Nephron progenitor cell (in vitro differentiated cells): Measurements from ENCODE around the gene NRCAM.

Experiments
- DNase-seq: peaks from one replicate; pipeline ENCODE4 v3.0.0; 2021
- H3K27ac Mint-ChIP-seq: 2 replicates; pipeline ENCODE4 v1.8.0; 2021; ENCODE audit warnings: mild to moderate bottlenecking, moderate library complexity, mixed read lengths
- H3K27me3 Mint-ChIP-seq: 2 replicates; pipeline ENCODE4 v1.8.0; 2021; ENCODE audit warnings: mild to moderate bottlenecking, low read depth, mixed read lengths; ENCODE audit not compliant: poor library complexity
- H3K36me3 Mint-ChIP-seq: 2 replicates; pipeline ENCODE4 v1.8.0; 2021; ENCODE audit warnings: low read depth, mixed read lengths
- H3K4me1 Mint-ChIP-seq: 2 replicates; pipeline ENCODE4 v1.8.0; 2021; ENCODE audit warnings: mixed read lengths
- H3K4me3 Mint-ChIP-seq: 2 replicates; pipeline ENCODE4 v1.8.0; 2021; ENCODE audit warnings: mild to moderate bottlenecking, moderate library complexity, mixed read lengths
- H3K9me3 Mint-ChIP-seq: 2 replicates; pipeline ENCODE4 v1.8.0; 2021; ENCODE audit warnings: mild to moderate bottlenecking, moderate library complexity, mixed read lengths
- CTCF ChIP-seq: fragments of 200-600 bp; sonication (generic); IDR thresholded peaks from 2 replicates; pipeline ENCODE4 v1.5.0; 2021; ENCODE audit warnings: antibody characterized with exemption

The NRCAM gene

GRCh38 chr7:108464743-108465142, 8.5 kb upstream of the NRCAM start:
- Mint-ChIP-seq H3K36me3 (no peaks in the 10 kb centered on the region), H3K27ac (no peak overlapping the region), H3K9me3 (no peaks in the 10 kb centered on the region), H3K27me3 (peaks cover 13% of the 10 kb centered on the region), H3K4me1 (peaks cover 21% of the 10 kb centered on the region), H3K4me3 (no peak overlapping the region)
- no peak for DNase-seq
- TF ChIP-seq CTCF, result no peak

DNA sequence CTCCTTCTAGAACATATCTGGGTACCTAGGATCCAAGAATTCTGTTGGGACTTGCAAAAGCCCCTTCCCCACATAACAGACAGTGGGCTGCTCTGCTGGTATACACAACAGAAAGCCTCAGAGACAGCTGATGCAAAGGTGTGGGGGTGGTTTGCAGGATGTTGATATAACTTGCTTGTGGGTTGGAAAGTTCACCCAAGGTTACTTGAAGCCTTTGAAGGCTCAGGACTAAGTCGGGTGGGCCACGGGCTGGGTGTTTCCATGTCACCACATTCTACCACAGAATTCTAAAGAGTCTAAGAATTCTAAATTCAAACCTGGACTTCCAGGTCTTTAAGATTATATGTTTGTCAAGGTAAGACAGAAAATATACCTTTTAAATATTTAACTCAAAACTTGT, 7.4 kb upstream of the NRCAM start:
- no peaks in the 10 kb centered on the region for H3K36me3 Mint-ChIP-seq
- no peak overlapping the region for H3K27ac Mint-ChIP-seq
- H3K4me1 Mint-ChIP-seq, result peaks cover 21% of the 10 kb centered on the region
- TF ChIP-seq CTCF, result no peak
- H3K9me3 Mint-ChIP-seq, result no peaks in the 10 kb centered on the region
- no peak overlapping the region for H3K4me3 Mint-ChIP-seq
- no peak for DNase-seq
- H3K27me3 Mint-ChIP-seq, result peaks cover 23% of the 10 kb centered on the region

- Mint-ChIP-seq H3K27me3 (peaks cover 38% of the 10 kb centered on the region), H3K27ac (no peak overlapping the region)
Observed at GRCh38 chr7:108461840-108462239, 5.6 kb upstream of the NRCAM start.

DNA sequence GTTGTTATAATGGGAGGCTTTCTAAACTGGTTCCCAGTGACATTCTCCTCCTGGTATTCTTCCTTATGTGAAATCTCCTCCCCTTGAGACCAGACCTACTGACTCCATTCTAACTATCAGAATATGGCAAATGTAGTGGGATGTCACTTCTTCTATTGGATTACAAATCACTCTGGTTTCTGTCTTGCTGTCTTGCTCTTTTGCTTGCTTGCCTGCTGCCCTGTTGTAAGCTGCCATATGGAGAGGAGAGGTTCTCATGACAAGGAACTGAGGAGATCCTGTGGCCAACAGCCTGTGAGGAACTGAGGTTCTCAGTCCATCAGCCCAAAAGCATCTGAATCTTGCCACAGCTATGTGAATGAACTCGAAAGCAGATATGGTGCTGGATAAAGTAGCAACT, 4.7 kb upstream of the NRCAM start:
- Mint-ChIP-seq H3K27me3 (peaks cover 37% of the 10 kb centered on the region), H3K9me3 (no peaks in the 10 kb centered on the region), H3K4me3 (no peak overlapping the region), H3K4me1 (peaks cover 40% of the 10 kb centered on the region), H3K27ac (no peak overlapping the region), H3K36me3 (no peaks in the 10 kb centered on the region)
- no peak for TF ChIP-seq CTCF
- no peak for DNase-seq

More at GRCh38 chr7:108461840-108462239, 5.6 kb upstream of the NRCAM start:
- no peaks in the 10 kb centered on the region for H3K36me3 Mint-ChIP-seq
- H3K9me3 Mint-ChIP-seq, result no peaks in the 10 kb centered on the region
- DNase-seq, result no peak
- no peak for TF ChIP-seq CTCF
- H3K4me1 Mint-ChIP-seq, result peaks cover 38% of the 10 kb centered on the region
- no peak overlapping the region for H3K4me3 Mint-ChIP-seq

- Mint-ChIP-seq H3K27me3 (peaks cover 41% of the 10 kb centered on the region), H3K4me3 (no peak overlapping the region), H3K4me1 (peaks cover 40% of the 10 kb centered on the region), H3K27ac (no peak overlapping the region), H3K9me3 (no peaks in the 10 kb centered on the region), H3K36me3 (no peaks in the 10 kb centered on the region)
- TF ChIP-seq CTCF, result peak; percentile 50
- no peak for DNase-seq
Observed at GRCh38 chr7:108459922-108460551, 3.8 kb upstream of the NRCAM start.

GRCh38 chr7:108457871-108458270, 1.6 kb upstream of the NRCAM start:
- no peaks in the 10 kb centered on the region for H3K9me3 Mint-ChIP-seq
- no peak overlapping the region for H3K27ac Mint-ChIP-seq
- no peak for TF ChIP-seq CTCF
- DNase-seq, result no peak
- H3K27me3 Mint-ChIP-seq, result peaks cover 61% of the 10 kb centered on the region
- H3K36me3 Mint-ChIP-seq, result no peaks in the 10 kb centered on the region
- peaks cover 46% of the 10 kb centered on the region for H3K4me1 Mint-ChIP-seq
- H3K4me3 Mint-ChIP-seq, result peak overlapping the region; percentile 66
